Measurements from ENCODE around the gene GPR35.
"Not testable (repeated sequence)": the region's sequence is repeated elsewhere in the genome, so short reads cannot be mapped to it uniquely, and the experiment has no call there.

- TF ChIP-seq, protein P1, sequence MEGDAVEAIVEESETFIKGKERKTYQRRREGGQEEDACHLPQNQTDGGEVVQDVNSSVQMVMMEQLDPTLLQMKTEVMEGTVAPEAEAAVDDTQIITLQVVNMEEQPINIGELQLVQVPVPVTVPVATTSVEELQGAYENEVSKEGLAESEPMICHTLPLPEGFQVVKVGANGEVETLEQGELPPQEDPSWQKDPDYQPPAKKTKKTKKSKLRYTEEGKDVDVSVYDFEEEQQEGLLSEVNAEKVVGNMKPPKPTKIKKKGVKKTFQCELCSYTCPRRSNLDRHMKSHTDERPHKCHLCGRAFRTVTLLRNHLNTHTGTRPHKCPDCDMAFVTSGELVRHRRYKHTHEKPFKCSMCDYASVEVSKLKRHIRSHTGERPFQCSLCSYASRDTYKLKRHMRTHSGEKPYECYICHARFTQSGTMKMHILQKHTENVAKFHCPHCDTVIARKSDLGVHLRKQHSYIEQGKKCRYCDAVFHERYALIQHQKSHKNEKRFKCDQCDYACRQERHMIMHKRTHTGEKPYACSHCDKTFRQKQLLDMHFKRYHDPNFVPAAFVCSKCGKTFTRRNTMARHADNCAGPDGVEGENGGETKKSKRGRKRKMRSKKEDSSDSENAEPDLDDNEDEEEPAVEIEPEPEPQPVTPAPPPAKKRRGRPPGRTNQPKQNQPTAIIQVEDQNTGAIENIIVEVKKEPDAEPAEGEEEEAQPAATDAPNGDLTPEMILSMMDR (IDR thresholded peaks at IDR 0.05; ENCODE audit: borderline replicate concordance, extremely low read depth, low read length, poor library complexity, severe bottlenecking): not testable (repeated sequence)
- TF ChIP-seq EZH2 (IDR thresholded peaks at IDR 0.05; ENCODE audit: borderline replicate concordance, low read depth, low read length, severe bottlenecking): not testable (repeated sequence)
These were observed 49.3 kb downstream of the GPR35 start for GRCh38 chr2:240674461-240675184.

All from DND-41 (cell line).